Natural killer cell (primary cell): Measurements from ENCODE around the gene TSHZ1. TPM values are rescaled to one million over a fixed set of nuclear protein-coding genes. Genes with fewer than 3 reads are reported as not detected.

Source experiments
- ATAC-seq, 3 donors: fragments of 150-1000 bp in 2 of 3; fragments of 200-7000 bp in 1 of 3; cut with Tn5 transposase; 1 replicate in 1 of 3; 2 replicates in 2 of 3; pipeline ENCODE4 v1.10.0; 2021; ENCODE audit warnings: mild to moderate bottlenecking in 2 of 3, moderate library complexity in 2 of 3
- DNase-seq, 2 donors: peaks; one replicate each; pipeline versions ENCODE4 v3.0.0 to v3.0.0-alpha.2; 2013 to 2021; ENCODE audit warnings: mixed read lengths in 1 of 2
- H3K27ac ChIP-seq: one replicate; pipeline ENCODE4 v1.5.1; 2013; ENCODE audit warnings: mild to moderate bottlenecking, low read length
- H3K27me3 ChIP-seq: one replicate; pipeline ENCODE4 v1.6.1; 2013; ENCODE audit warnings: low read length; ENCODE audit not compliant: control insufficient read depth, insufficient read depth
- H3K36me3 ChIP-seq: one replicate; pipeline ENCODE4 v1.6.1; 2013; ENCODE audit warnings: low read length; ENCODE audit not compliant: control insufficient read depth, insufficient read depth
- H3K4me1 ChIP-seq: one replicate; pipeline ENCODE4 v1.6.1; 2013; ENCODE audit warnings: low read length; ENCODE audit not compliant: control insufficient read depth, insufficient read depth
- H3K4me3 ChIP-seq: one replicate; pipeline ENCODE4 v1.5.1; 2013; ENCODE audit warnings: low read length
- H3K9me3 ChIP-seq: one replicate; pipeline ENCODE4 v1.6.1; 2013; ENCODE audit warnings: low read length; ENCODE audit not compliant: control insufficient read depth, insufficient read depth
- H3K27ac Mint-ChIP-seq, 2 donors: one replicate each; pipeline ENCODE4 v1.8.0; 2022; ENCODE audit warnings: mild to moderate bottlenecking in 2 of 2, mixed read lengths in 2 of 2, moderate library complexity in 1 of 2
- H3K27me3 Mint-ChIP-seq, 2 donors: one replicate each; pipeline ENCODE4 v1.8.0; 2022; ENCODE audit warnings: low read depth in 2 of 2, mixed read lengths in 2 of 2
- H3K36me3 Mint-ChIP-seq: one replicate; pipeline ENCODE4 v1.8.0; 2022; ENCODE audit warnings: mixed read lengths
- H3K4me1 Mint-ChIP-seq, 2 donors: one replicate each; pipeline ENCODE4 v1.8.0; 2022; ENCODE audit warnings: mixed read lengths in 2 of 2
- H3K4me3 Mint-ChIP-seq: one replicate; pipeline ENCODE4 v1.8.0; 2022; ENCODE audit warnings: mild to moderate bottlenecking, moderate library complexity, mixed read lengths
- H3K9me3 Mint-ChIP-seq, 2 donors: one replicate each; pipeline ENCODE4 v1.8.0; 2022; ENCODE audit warnings: mixed read lengths in 2 of 2
- WGBS: methylation state at CpG from one replicate; pipeline ENCODE4 v1.1.7; 2013; ENCODE audit warnings: missing lambda C conversion rate; ENCODE audit not compliant: insufficient coverage; 5-methylcytosine and 5-hydroxymethylcytosine counted together
- intact Hi-C: fragments of 100-400 bp; cut with micrococcal nuclease; formaldehyde crosslinking; loops from one replicate; pipeline ENCODE4 v1.14.2; 2022
- total RNA-seq, 4 donors: library from RNA; stranded (reverse); fragments of 120-200 nt in 1 of 4; gene quantifications; one replicate each; pipeline versions ENCODE4 v1.2.3 to v1.2.4, GENCODE V29; 2013 to 2022
- TF ChIP-seq, protein P1 (sequence below): fragments of 200-600 bp; IDR thresholded peaks from one replicate; pipeline ENCODE4 v1.8.0; 2022; ENCODE audit warnings: antibody characterized with exemption

TSHZ1 gene
- total RNA-seq, 3 donors from 2014 or later (not counting 1 experiment from before 2014, with no cell fraction given), result 44.3 to 51.6 (median 44.8) TPM

DNA sequence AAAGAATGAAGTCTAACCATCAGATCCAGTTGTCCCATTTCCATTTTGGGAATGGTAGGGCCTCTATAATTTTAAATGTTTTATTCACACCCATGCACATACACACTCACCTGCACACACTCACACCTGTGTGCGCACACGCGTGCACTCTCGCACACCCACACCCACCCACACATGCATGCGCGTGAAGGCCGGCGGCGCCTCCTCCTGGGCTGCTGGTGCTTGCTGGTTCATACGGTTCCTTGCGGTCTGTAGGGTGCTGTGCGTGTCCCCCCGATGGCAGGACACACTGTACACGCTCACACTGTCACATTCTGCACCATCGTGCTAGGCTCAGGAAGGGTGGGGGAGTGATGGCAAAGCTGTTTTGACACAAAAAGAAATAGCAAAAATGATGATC is 63.2 kb downstream of the TSHZ1 start:
- TF ChIP-seq, protein P1, sequence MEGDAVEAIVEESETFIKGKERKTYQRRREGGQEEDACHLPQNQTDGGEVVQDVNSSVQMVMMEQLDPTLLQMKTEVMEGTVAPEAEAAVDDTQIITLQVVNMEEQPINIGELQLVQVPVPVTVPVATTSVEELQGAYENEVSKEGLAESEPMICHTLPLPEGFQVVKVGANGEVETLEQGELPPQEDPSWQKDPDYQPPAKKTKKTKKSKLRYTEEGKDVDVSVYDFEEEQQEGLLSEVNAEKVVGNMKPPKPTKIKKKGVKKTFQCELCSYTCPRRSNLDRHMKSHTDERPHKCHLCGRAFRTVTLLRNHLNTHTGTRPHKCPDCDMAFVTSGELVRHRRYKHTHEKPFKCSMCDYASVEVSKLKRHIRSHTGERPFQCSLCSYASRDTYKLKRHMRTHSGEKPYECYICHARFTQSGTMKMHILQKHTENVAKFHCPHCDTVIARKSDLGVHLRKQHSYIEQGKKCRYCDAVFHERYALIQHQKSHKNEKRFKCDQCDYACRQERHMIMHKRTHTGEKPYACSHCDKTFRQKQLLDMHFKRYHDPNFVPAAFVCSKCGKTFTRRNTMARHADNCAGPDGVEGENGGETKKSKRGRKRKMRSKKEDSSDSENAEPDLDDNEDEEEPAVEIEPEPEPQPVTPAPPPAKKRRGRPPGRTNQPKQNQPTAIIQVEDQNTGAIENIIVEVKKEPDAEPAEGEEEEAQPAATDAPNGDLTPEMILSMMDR, result no peak
- intact Hi-C loops, result no loop called here
- Mint-ChIP-seq H3K36me3 (no peaks in the 10 kb centered on the region), H3K4me3 (no peak overlapping the region), H3K9me3 (no peaks in the 10 kb centered on the region), H3K4me1 (peaks cover 61 to 78% of the 10 kb centered on the region in 2 donors), H3K27ac (no peak overlapping the region), H3K27me3 (no peaks in the 10 kb centered on the region)
- Histone ChIP-seq H3K36me3 (no peaks in the 10 kb centered on the region), H3K27ac (no peak overlapping the region), H3K9me3 (no peaks in the 10 kb centered on the region), H3K4me1 (peaks cover 14% of the 10 kb centered on the region), H3K27me3 (no peaks in the 10 kb centered on the region), H3K4me3 (no peak overlapping the region)
- 97% methylated on average over 15 of the region's 15 CpGs for WGBS
- no peak for DNase-seq
- ATAC-seq, result no peak

DNA sequence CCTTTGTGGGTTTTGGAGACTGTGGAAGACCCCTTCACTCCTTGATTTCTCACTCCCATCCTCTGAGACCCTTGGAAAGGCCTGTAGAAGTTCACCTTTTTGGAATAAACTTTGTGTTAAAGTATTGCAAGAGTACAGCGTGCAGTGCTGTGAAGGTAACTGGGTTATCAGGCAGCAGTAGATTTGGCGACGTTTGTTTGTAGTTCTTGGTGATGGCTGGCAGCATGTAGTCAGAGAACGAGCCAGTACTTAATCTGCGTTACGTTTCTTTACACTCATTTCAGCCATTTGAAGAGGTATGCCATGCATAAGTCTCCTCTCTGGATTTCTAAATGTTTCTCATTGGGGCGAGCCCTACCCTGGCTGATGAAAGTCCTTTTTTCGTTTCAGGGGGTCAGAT is 64.6 kb downstream of the TSHZ1 start:
- Mint-ChIP-seq H3K9me3 (no peaks in the 10 kb centered on the region), H3K27ac (no peak overlapping the region), H3K36me3 (no peaks in the 10 kb centered on the region), H3K27me3 (no peaks in the 10 kb centered on the region), H3K4me3 (no peak overlapping the region), H3K4me1 (peaks cover 67 to 78% of the 10 kb centered on the region in 2 donors)
- Histone ChIP-seq H3K27ac (no peak overlapping the region), H3K27me3 (no peaks in the 10 kb centered on the region), H3K9me3 (no peaks in the 10 kb centered on the region), H3K4me1 (peaks cover 22% of the 10 kb centered on the region), H3K4me3 (no peak overlapping the region), H3K36me3 (no peaks in the 10 kb centered on the region)
- WGBS, result 98% methylated on average over 8 of the region's 8 CpGs
- intact Hi-C loops, result no loop called here
- DNase-seq (no peak), ATAC-seq (no peak)
- TF ChIP-seq, protein P1, result no peak

DNA sequence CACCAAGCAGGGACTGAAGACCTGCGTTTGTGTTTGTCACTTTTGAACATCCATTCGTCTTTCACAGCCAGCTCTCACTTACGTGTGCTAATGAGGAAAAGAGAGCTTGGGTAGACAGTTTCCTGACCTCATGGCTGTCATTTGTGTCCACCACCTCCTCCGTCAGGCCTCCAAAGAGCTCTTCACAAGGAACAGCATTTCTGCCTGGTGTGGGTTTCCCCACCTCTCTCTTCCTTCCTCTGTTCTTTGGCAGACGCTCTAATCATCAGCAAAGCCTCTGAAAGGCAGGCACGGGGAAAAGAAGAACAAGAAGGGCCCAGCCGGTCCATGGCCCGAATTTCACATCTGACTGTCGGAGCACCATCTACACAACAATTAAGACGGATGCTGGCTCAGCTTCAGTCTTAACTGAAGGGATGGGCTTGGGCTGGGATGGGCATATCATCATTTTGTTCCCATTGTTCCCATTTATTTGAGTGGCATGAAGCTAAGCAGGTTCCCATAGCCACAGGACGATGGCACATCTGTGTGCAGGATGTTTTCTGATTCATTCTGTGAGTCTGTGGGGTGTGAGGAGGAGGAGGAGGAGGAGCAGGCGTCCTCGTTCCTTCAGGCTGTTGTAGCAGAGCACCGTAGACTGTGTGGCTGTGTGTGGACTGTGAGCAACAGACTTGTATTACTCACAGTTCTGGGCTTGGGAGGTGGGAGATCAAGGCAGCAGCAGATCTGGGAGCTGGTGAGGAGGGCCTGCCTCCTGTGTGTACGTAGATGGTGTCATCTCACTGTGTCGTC is 66.4 kb downstream of the TSHZ1 start:
- TF ChIP-seq, protein P1, result no peak
- no peak overlapping the region for H3K27ac ChIP-seq
- Mint-ChIP-seq H3K4me1 (peaks cover 70 to 88% of the 10 kb centered on the region in 2 donors), H3K9me3 (no peaks in the 10 kb centered on the region), H3K27me3 (no peaks in the 10 kb centered on the region), H3K36me3 (no peaks in the 10 kb centered on the region), H3K27ac (peak overlapping the region; percentile 58 to 84), H3K4me3 (no peak overlapping the region)
- intact Hi-C loops, result no loop called here
- DNase-seq (peak in 1 of 2 donors; percentile 18), ATAC-seq (peak; percentile 40 to 64 (median 49))
- H3K36me3 ChIP-seq, result no peaks in the 10 kb centered on the region
- H3K27me3 ChIP-seq, result no peaks in the 10 kb centered on the region
- WGBS, result 68% methylated on average over 16 of the region's 16 CpGs
- H3K9me3 ChIP-seq, result no peaks in the 10 kb centered on the region
- H3K4me3 ChIP-seq, result no peak overlapping the region
- H3K4me1 ChIP-seq, result peaks cover 27% of the 10 kb centered on the region

DNA sequence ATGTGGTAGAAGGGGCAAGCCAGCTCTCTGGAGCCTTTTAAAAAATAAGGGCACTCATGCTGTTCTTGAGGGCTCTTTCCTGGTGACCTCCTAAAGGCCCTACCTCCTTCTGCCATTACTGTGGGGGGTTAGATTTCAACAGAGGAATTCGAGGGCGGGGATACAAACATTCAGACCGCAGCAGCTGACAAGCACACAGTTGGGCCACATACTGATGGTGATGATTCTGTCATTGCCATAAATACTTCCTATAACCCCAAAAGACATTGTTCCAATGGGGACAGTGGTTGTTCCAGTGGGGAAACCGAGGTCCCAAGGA is 67.0 kb downstream of the TSHZ1 start:
- ATAC-seq (no peak), DNase-seq (no peak)
- Histone ChIP-seq H3K27me3 (no peaks in the 10 kb centered on the region), H3K4me1 (peaks cover 27% of the 10 kb centered on the region), H3K4me3 (no peak overlapping the region), H3K27ac (no peak overlapping the region), H3K9me3 (no peaks in the 10 kb centered on the region), H3K36me3 (no peaks in the 10 kb centered on the region)
- WGBS, result 93% methylated on average over 3 of the region's 4 CpGs
- Mint-ChIP-seq H3K27ac (peak overlapping the region in 1 of 2 donors; percentile 84), H3K4me1 (peaks cover 67 to 89% of the 10 kb centered on the region in 2 donors), H3K9me3 (no peaks in the 10 kb centered on the region), H3K4me3 (no peak overlapping the region), H3K27me3 (no peaks in the 10 kb centered on the region), H3K36me3 (no peaks in the 10 kb centered on the region)
- TF ChIP-seq, protein P1, result no peak
- intact Hi-C loops, result no loop called here
